GM12873 (cell line): ENCODE data around the gene JUP.

Experiments
- CTCF ChIP-seq: IDR thresholded peaks from 2 replicates; pipeline ENCODE4 v1.5.1; 2012; ENCODE audit warnings: low read depth, mild to moderate bottlenecking, moderate library complexity, low read length, control low read depth; ENCODE audit not compliant: insufficient read depth; ENCODE audit errors: missing control alignments

The JUP gene

GRCh38 chr17:41773731-41774193 is 12.7 kb downstream of the JUP start:
- TF ChIP-seq CTCF, result no peak

- no peak for TF ChIP-seq CTCF
Observed at GRCh38 chr17:41773190-41773588, 13.3 kb downstream of the JUP start.

GRCh38 chr17:41772586-41773189 is 13.8 kb downstream of the JUP start:
- TF ChIP-seq CTCF, result no peak

- no peak for TF ChIP-seq CTCF
Observed at GRCh38 chr17:41772218-41772585, 14.3 kb downstream of the JUP start.

- TF ChIP-seq CTCF, result no peak
Observed at GRCh38 chr17:41771389-41772206, 14.9 kb downstream of the JUP start.

- no peak for TF ChIP-seq CTCF
Observed at GRCh38 chr17:41769985-41770384, 16.5 kb downstream of the JUP start.

GRCh38 chr17:41769346-41769862 is 17.1 kb downstream of the JUP start:
- no peak for TF ChIP-seq CTCF
